Esophagus squamous epithelium (tissue), 5 donors: ENCODE results near the gene ZGLP1. TPM values are rescaled to one million over a fixed set of nuclear protein-coding genes. Genes with fewer than 3 reads are reported as not detected.

Source experiments
- DNase-seq: peaks from one replicate; lab custom pipeline; 2025; lab: John Stamatoyannopoulos, UW
- H3K27ac ChIP-seq, 4 donors: fragments of 200-600 bp; sonication (generic); one replicate each; pipeline ENCODE4 v1.5.1; 2016 to 2019; ENCODE audit warnings: mild to moderate bottlenecking in 1 of 4
- H3K27me3 ChIP-seq, 4 donors: fragments of 200-600 bp; sonication (generic); 1 replicate in 3 of 4; 2 replicates in 1 of 4; pipeline versions ENCODE4 v1.5.1 to v1.6.0; 2017 to 2021; ENCODE audit warnings: antibody characterized with exemption in 1 of 4
- H3K36me3 ChIP-seq, 3 donors: fragments of 200-600 bp; sonication (generic); one replicate each; pipeline ENCODE4 v1.5.1; 2016 to 2019
- H3K4me1 ChIP-seq, 3 donors: fragments of 200-600 bp; sonication (generic); one replicate each; pipeline ENCODE4 v1.5.1; 2017 to 2019
- H3K4me3 ChIP-seq, 4 donors: fragments of 200-600 bp; sonication (generic); 1 replicate in 3 of 4; 2 replicates in 1 of 4; pipeline ENCODE4 v1.5.1; 2016 to 2019; ENCODE audit warnings: mild to moderate bottlenecking in 2 of 4, moderate library complexity in 1 of 4
- H3K9me3 ChIP-seq, 3 donors: fragments of 200-600 bp; sonication (generic); one replicate each; pipeline ENCODE4 v1.5.1; 2016 to 2019
- CTCF ChIP-seq, 6 experiments: fragments of 450-650 bp in 4 of 6; fragments of 200-600 bp in 2 of 6; sonication (generic) in 2 of 6; IDR thresholded peaks; one replicate each; pipeline ENCODE4 v1.5.1; 2016 to 2019; ENCODE audit warnings: antibody characterized with exemption in 6 of 6, mild to moderate bottlenecking in 4 of 6, moderate library complexity in 4 of 6
- POLR2A ChIP-seq, 4 donors: fragments of 450-650 bp; IDR thresholded peaks; one replicate each; pipeline ENCODE4 v1.6.1; 2017; ENCODE audit warnings: antibody characterized with exemption in 4 of 4, mild to moderate bottlenecking in 4 of 4, moderate library complexity in 3 of 4
- WGBS, 2 donors: methylation state at CpG; one replicate each; pipeline ENCODE4 v1.1.5; 2018; 5-methylcytosine and 5-hydroxymethylcytosine counted together
- intact Hi-C: fragments of 100-400 bp; cut with DNase I; formaldehyde crosslinking; loops from one replicate; pipeline ENCODE4 v1.15.0; 2022
- total RNA-seq, 4 donors: library from RNA; depleted of rRNA; stranded (reverse); fragments of >200 nt; gene quantifications; one replicate each; pipeline ENCODE4 v1.1.0, GENCODE V29; 2016
- donor health status: DM: yes; HTN: yes; CAD: no.

The ZGLP1 gene
- total RNA-seq, 4 donors from 2014 or later, result 0.79 to 1.5 (median 1.2) TPM

- intact Hi-C loops, result no loop called here
- TF ChIP-seq CTCF (IDR thresholded peaks at IDR 0.05) (no peak), POLR2A (IDR thresholded peaks at IDR 0.05) (no peak)
- H3K27me3 ChIP-seq, result peaks cover 0 to 4% (median 0%) of the 10 kb centered on the region in 4 donors
- peaks cover 0 to 54% (median 15%) of the 10 kb centered on the region in 3 donors for H3K36me3 ChIP-seq
- 73 to 80% methylated on average over 4 to 5 of the region's 5 CpGs for WGBS, 2 donors
- no peak overlapping the region for H3K4me3 ChIP-seq
- H3K4me1 ChIP-seq, result peaks cover 0 to 22% (median 0%) of the 10 kb centered on the region in 3 donors
- H3K9me3 ChIP-seq, result no peaks in the 10 kb centered on the region
- DNase-seq, result no peak
- H3K27ac ChIP-seq, result no peak overlapping the region
Observed at GRCh38 chr19:10279737-10280442, 29.7 kb downstream of the ZGLP1 start.

GRCh38 chr19:10278935-10279334 lies 30.7 kb downstream of the ZGLP1 start:
- H3K36me3 ChIP-seq, result peaks cover 0 to 51% (median 7%) of the 10 kb centered on the region in 3 donors
- intact Hi-C loops, result no loop called here
- WGBS, 2 donors, result 92 to 100% methylated on average over 1 of the region's 1 CpG
- no peak for TF ChIP-seq CTCF (IDR thresholded peaks at IDR 0.05)
- TF ChIP-seq POLR2A (IDR thresholded peaks at IDR 0.05), result no peak
- H3K4me3 ChIP-seq, result no peak overlapping the region
- H3K9me3 ChIP-seq, result no peaks in the 10 kb centered on the region
- H3K27me3 ChIP-seq, result no peaks in the 10 kb centered on the region
- peaks cover 0 to 26% (median 0%) of the 10 kb centered on the region in 3 donors for H3K4me1 ChIP-seq
- no peak for DNase-seq
- H3K27ac ChIP-seq, result no peak overlapping the region

- no peaks in the 10 kb centered on the region for H3K27me3 ChIP-seq
- 86 to 91% methylated on average over 7 to 8 of the region's 9 CpGs for WGBS, 2 donors
- peaks cover 0 to 23% (median 0%) of the 10 kb centered on the region in 3 donors for H3K4me1 ChIP-seq
- H3K9me3 ChIP-seq, result no peaks in the 10 kb centered on the region
- H3K4me3 ChIP-seq, result no peak overlapping the region
- no peak for DNase-seq
- H3K27ac ChIP-seq, result no peak overlapping the region
- H3K36me3 ChIP-seq, result peaks cover 0 to 42% (median 0%) of the 10 kb centered on the region in 3 donors
- intact Hi-C loops, result no loop called here
- TF ChIP-seq CTCF (IDR thresholded peaks at IDR 0.05), result no peak
- TF ChIP-seq POLR2A (IDR thresholded peaks at IDR 0.05), result no peak
Observed at GRCh38 chr19:10277795-10278589, 31.6 kb downstream of the ZGLP1 start.

- no peak for TF ChIP-seq CTCF (IDR thresholded peaks at IDR 0.05)
- no peak for TF ChIP-seq POLR2A (IDR thresholded peaks at IDR 0.05)
- 87 to 93% methylated on average over 6 to 8 of the region's 10 CpGs for WGBS, 2 donors
- intact Hi-C loops, result no loop called here
- peaks cover 0 to 17% (median 0%) of the 10 kb centered on the region in 4 donors for H3K27me3 ChIP-seq
- no peak overlapping the region for H3K27ac ChIP-seq
- no peak overlapping the region for H3K4me3 ChIP-seq
- H3K4me1 ChIP-seq, result peaks cover 18 to 54% (median 20%) of the 10 kb centered on the region in 3 donors
- H3K9me3 ChIP-seq, result no peaks in the 10 kb centered on the region
- DNase-seq, result no peak
- peaks cover 0 to 35% (median 0%) of the 10 kb centered on the region in 3 donors for H3K36me3 ChIP-seq
Observed at GRCh38 chr19:10274589-10274988, 35.0 kb downstream of the ZGLP1 start.
